ENCODE data around the gene CDC42EP4.

DNA sequence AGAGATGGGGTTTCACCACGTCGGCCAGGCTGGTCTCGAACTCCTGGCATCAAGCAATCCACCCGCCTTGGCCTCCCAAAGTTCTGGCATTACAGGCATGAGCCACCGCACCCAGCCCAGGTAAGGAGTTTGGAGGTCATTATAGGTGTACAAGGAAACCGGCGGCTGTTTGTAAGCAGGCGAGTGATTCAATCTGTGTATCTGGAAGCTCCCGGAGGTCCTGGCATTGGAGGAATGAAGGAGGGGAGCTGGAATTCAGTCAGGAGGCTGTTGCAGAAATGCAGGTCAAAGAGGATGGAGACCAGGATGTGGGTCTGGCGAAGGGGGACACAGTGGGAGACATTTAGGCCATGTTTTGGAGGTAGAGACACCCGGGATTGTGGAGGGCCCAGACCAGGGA, 18.8 kb downstream of the CDC42EP4 start:
- TF ChIP-seq POLR2A (IDR thresholded peaks at IDR 0.05) (no peak), EP300 (IDR thresholded peaks at IDR 0.05) (no peak)
- TF ChIP-seq, protein P1, sequence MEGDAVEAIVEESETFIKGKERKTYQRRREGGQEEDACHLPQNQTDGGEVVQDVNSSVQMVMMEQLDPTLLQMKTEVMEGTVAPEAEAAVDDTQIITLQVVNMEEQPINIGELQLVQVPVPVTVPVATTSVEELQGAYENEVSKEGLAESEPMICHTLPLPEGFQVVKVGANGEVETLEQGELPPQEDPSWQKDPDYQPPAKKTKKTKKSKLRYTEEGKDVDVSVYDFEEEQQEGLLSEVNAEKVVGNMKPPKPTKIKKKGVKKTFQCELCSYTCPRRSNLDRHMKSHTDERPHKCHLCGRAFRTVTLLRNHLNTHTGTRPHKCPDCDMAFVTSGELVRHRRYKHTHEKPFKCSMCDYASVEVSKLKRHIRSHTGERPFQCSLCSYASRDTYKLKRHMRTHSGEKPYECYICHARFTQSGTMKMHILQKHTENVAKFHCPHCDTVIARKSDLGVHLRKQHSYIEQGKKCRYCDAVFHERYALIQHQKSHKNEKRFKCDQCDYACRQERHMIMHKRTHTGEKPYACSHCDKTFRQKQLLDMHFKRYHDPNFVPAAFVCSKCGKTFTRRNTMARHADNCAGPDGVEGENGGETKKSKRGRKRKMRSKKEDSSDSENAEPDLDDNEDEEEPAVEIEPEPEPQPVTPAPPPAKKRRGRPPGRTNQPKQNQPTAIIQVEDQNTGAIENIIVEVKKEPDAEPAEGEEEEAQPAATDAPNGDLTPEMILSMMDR (IDR thresholded peaks at IDR 0.05) = no peak

Measured in tibial nerve (tissue), 4 donors.